ENCODE measurements around the gene TNNT1. TPM values are rescaled to one million over a fixed set of nuclear protein-coding genes. Genes with fewer than 3 reads are reported as not detected.

TNNT1 gene
- total and polyA plus RNA-seq, 2 experiments from 2014 or later, result 11.5 to 32.1 TPM

DNA sequence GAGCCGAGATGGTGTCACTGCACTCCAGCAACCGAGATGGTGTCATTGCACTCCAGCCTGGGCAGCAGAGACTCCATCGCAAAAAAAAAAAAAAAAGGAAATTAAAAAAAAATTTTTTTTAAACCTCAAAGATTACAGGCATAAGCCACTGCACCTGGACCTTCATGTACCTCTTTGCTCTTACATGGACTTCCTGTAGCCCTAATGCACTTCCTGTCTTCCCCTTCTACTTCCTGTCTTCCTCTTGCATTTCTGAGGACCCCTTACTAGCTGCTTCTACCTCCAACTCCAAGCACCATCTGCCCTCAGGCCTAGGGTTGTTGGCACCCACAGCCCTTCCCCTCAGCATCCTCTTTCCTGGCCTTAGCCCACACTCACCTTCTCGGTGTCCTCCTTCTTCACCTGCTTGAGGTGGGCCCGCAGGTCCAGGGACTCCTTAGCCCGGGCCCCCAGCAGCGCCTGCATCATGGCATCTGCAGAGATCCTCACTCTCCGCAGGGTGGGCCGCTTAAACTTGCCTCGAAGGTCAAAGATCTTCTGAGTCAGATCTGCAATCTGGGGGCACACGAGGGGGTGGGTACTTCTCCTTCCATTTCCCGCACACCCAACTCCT, 4.8 kb upstream of the TNNT1 start:
- Histone ChIP-seq H3K4me3 (no peak overlapping the region), H2AFZ (no peak overlapping the region), H3K79me2 (no peaks in the 10 kb centered on the region), H4K20me1 (ENCODE audit: insufficient read depth, poor library complexity, severe bottlenecking) (no peaks in the 10 kb centered on the region), H3K27me3 (peaks cover 39% of the 10 kb centered on the region), H3K4me2 (no peak overlapping the region), H3K27ac (no peak overlapping the region), H3K4me1 (ENCODE audit: insufficient read depth) (no peaks in the 10 kb centered on the region), H3K9me3 (ENCODE audit: low read depth) (no peaks in the 10 kb centered on the region), H3K9me2 (replicated peaks; ENCODE audit: insufficient read depth) (no peaks in the 10 kb centered on the region), H3K36me3 (replicated peaks; ENCODE audit: insufficient read depth, low read depth) (no peaks in the 10 kb centered on the region)
- 89% methylated on average over 12 of the region's 12 CpGs for WGBS (ENCODE audit: low lambda C conversion rate, missing lambda C conversion rate)
- TF ChIP-seq EZH2 (IDR thresholded peaks at IDR 0.05; ENCODE audit: borderline replicate concordance) (no peak), EZH2phosphoT487 (IDR thresholded peaks at IDR 0.05; ENCODE audit: low read depth, severe bottlenecking, unreplicated experiment) (no peak)
- TF ChIP-seq, protein P1, sequence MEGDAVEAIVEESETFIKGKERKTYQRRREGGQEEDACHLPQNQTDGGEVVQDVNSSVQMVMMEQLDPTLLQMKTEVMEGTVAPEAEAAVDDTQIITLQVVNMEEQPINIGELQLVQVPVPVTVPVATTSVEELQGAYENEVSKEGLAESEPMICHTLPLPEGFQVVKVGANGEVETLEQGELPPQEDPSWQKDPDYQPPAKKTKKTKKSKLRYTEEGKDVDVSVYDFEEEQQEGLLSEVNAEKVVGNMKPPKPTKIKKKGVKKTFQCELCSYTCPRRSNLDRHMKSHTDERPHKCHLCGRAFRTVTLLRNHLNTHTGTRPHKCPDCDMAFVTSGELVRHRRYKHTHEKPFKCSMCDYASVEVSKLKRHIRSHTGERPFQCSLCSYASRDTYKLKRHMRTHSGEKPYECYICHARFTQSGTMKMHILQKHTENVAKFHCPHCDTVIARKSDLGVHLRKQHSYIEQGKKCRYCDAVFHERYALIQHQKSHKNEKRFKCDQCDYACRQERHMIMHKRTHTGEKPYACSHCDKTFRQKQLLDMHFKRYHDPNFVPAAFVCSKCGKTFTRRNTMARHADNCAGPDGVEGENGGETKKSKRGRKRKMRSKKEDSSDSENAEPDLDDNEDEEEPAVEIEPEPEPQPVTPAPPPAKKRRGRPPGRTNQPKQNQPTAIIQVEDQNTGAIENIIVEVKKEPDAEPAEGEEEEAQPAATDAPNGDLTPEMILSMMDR (IDR thresholded peaks at IDR 0.05; ENCODE audit: poor library complexity), result no peak
- no peak for DNase-seq (ENCODE audit: low spot score)

DNA sequence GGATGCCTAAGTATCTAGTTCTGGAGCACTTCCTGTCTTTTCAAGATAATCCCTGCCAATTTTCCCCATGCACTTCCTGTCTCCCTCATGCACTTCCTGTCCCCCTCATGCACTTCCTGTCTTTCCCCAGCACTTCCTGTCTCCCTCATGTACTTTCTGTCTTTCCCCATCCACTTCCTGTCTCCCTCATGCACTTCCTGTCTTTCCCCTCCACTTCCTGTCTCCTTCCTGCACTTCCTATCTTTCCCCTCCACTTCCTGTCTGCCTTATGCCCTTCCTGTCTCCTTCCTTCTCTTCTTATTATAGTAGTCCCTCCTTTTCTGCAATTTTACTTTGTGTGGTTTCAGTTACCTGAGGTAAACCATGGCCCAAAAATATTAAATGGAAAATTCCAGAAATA, 3.0 kb upstream of the TNNT1 start:
- Histone ChIP-seq H3K27me3 (peaks cover 40% of the 10 kb centered on the region), H3K9me3 (ENCODE audit: low read depth) (no peaks in the 10 kb centered on the region), H3K27ac (no peak overlapping the region)

DNA sequence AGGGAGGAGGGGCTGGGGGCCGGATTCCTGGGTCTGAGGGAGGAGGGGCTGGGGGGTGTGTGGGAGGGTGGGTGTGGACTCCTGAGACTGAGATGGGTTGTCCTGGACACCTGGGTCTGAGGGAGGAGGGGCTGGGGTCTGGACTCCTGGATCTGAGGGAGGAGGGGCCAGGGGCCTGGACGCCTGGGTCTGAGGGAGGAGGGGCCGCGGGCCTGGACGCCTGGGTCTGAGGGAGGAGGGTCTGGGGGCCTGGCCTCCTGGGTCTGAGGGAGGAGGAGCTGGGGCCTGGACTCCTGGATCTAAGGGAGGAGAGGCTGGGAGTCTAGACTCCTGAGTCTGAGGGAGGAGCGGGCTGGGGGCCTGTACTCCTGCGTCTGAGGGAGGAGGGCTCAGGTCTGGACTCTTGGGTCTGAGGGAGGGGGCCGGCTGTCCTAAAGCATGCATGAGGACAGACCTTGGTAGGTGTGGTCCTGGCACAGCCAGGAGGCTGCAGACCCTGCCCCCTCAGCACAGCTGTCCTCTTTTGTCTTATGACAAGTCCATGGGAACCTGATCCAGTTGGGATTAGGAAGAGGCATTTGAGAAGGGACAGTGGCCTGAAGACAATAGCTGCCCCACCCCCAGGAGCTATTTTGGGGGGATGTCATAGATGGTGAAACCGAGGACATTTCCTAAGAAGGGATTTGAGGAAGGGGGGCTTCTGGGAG, 1.3 kb downstream of the TNNT1 start:
- Histone ChIP-seq H3K4me1 (ENCODE audit: insufficient read depth) (no peaks in the 10 kb centered on the region), H3K9me3 (ENCODE audit: low read depth) (no peaks in the 10 kb centered on the region), H2AFZ (no peak overlapping the region), H3K79me2 (no peaks in the 10 kb centered on the region), H3K27me3 (peaks cover 57% of the 10 kb centered on the region), H3K27ac (no peak overlapping the region), H3K9me2 (replicated peaks; ENCODE audit: insufficient read depth) (no peaks in the 10 kb centered on the region), H4K20me1 (ENCODE audit: insufficient read depth, poor library complexity, severe bottlenecking) (no peaks in the 10 kb centered on the region), H3K4me3 (no peak overlapping the region), H3K36me3 (replicated peaks; ENCODE audit: insufficient read depth, low read depth) (no peaks in the 10 kb centered on the region), H3K4me2 (no peak overlapping the region)
- WGBS (ENCODE audit: low lambda C conversion rate, missing lambda C conversion rate), result 46% methylated on average over 4 of the region's 9 CpGs
- TF ChIP-seq, protein P1 (IDR thresholded peaks at IDR 0.05; ENCODE audit: poor library complexity), result no peak
- no peak for TF ChIP-seq EZH2phosphoT487 (IDR thresholded peaks at IDR 0.05; ENCODE audit: low read depth, severe bottlenecking, unreplicated experiment)
- DNase-seq (ENCODE audit: low spot score), result no peak

More for the DNA sequence above, 3.0 kb upstream of the TNNT1 start:
- Histone ChIP-seq H3K36me3 (replicated peaks; ENCODE audit: insufficient read depth, low read depth) (no peaks in the 10 kb centered on the region), H4K20me1 (ENCODE audit: insufficient read depth, poor library complexity, severe bottlenecking) (no peaks in the 10 kb centered on the region), H3K79me2 (no peaks in the 10 kb centered on the region), H2AFZ (no peak overlapping the region), H3K4me2 (no peak overlapping the region), H3K4me3 (no peak overlapping the region), H3K4me1 (ENCODE audit: insufficient read depth) (no peaks in the 10 kb centered on the region), H3K9me2 (replicated peaks; ENCODE audit: insufficient read depth) (no peaks in the 10 kb centered on the region)
- no peak for DNase-seq (ENCODE audit: low spot score)
- no peak for TF ChIP-seq EZH2 (IDR thresholded peaks at IDR 0.05; ENCODE audit: borderline replicate concordance)
- TF ChIP-seq, protein P1 (IDR thresholded peaks at IDR 0.05; ENCODE audit: poor library complexity), result no peak
- no peak for TF ChIP-seq EZH2phosphoT487 (IDR thresholded peaks at IDR 0.05; ENCODE audit: low read depth, severe bottlenecking, unreplicated experiment)
